Measurements from ENCODE around the gene SCN5A.

DNA sequence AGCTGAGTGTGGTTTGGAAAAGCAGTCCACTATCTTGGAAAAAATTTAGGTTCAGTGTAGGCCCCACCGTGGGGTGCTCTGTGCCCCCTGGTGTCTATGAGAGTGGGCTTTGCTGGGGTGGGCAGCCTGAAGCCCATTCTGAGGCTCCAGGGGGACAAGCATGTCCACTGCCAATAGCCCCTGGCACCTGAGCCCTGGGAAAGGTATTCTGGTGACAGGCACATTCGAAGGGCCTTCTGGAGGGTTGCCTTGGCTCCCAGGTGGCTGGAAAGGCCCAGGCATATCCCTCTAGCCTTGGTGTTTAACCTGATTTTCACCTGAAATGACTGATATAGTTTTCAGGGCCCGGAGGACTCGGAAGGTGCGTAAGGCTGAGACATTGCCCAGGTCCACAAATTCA, 36.1 kb downstream of the SCN5A start:
- TF ChIP-seq CTCF (IDR thresholded peaks at IDR 0.05; ENCODE audit: insufficient read depth, low read depth, low read length), result no peak
- TF ChIP-seq EZH2 (IDR thresholded peaks at IDR 0.05; ENCODE audit: insufficient read depth, low read length), result no peak
